ENCODE data around the gene CAPNS2.

The CAPNS2 gene

DNA sequence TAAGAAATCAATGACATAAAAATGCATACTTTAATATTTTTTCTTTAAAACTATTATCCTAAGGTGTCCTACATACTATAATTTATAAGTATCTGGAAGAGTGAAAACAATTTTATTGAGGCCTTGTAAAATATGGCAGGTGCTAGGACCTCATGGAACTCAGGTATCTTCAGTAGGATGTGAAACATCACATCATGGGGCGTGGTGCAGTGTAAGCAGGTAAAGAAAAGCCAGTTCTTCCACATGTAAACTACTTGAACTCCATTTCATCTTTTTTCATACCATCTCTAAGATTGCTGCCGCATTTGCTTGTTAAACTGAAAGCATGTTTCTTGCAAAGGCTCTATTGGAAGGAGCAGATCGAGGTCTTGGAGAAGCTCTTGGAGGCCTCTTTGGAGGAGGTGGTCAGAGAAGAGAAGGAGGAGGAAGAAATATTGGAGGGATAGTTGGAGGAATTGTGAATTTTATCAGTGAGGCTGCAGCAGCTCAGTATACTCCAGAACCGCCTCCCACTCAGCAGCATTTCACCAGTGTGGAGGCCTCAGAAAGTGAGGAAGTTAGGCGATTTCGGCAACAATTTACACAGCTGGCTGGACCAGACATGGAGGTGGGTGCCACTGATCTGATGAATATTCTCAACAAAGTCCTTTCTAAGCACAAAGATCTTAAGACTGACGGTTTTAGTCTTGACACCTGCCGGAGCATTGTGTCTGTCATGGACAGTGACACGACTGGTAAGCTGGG, at the start of gene CAPNS2:
CAPNS2 (plus strand) TSS at position 253 of the 744 bp plus-strand sequence; CDS start at position 326, 73 bp downstream.
- no peak for DNase-seq (ENCODE audit: low read depth)

GRCh38 chr16:55521792-55522191, 44.7 kb upstream of the CAPNS2 start:
- DNase-seq (ENCODE audit: low read depth), result no peak

GRCh38 chr16:55526441-55526840, 40.0 kb upstream of the CAPNS2 start:
- no peak for DNase-seq (ENCODE audit: low read depth)

DNA sequence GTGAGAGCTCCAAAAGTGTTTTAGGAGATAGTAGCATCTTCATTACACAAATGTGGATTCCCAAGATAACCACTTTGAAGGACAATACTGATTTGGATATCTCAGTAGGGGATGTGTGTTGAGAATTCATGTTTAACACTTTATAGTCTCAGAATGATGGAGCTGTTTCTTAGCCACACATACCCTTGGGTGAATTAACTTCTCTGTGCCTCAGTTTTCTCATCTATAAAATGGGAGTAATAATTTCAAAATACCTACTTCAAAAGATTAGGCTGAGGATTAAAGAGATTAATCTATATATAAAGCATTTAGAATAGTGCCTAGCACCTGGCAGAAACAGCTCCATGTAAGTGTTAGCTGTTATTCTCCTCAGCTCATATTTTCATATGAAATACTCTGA, 38.6 kb upstream of the CAPNS2 start:
- DNase-seq (ENCODE audit: low read depth), result no peak

GRCh38 chr16:55529018-55529417, 37.5 kb upstream of the CAPNS2 start:
- no peak for DNase-seq (ENCODE audit: low read depth)

DNA sequence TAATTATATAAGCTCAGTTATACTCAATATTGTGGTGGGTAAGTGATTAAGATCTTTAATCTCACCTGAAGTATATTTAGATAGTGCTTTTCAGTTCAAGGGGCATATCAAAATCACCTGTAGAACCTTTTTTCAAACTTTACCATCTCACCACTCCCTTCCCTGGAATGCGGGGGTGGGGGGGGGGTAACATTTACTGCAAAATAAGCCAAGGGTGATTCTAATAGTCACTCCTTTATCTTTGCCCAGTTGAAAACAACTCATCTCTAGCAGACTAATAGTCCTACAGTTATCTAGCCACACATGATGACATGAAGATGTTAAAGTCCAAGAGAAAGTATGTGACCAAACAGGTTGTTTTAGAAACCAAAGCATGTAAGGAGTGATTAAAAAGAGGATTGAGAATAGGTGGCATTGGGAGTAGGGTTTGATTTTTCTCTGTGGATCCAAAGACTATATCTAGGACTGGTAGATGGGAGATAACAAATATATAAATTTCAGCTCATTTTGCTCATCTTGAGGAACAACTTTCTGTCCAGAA, 36.1 kb upstream of the CAPNS2 start:
- DNase-seq (ENCODE audit: low read depth), result no peak

GRCh38 chr16:55532227-55532626, 34.3 kb upstream of the CAPNS2 start:
- no peak for DNase-seq (ENCODE audit: low read depth)

DNA sequence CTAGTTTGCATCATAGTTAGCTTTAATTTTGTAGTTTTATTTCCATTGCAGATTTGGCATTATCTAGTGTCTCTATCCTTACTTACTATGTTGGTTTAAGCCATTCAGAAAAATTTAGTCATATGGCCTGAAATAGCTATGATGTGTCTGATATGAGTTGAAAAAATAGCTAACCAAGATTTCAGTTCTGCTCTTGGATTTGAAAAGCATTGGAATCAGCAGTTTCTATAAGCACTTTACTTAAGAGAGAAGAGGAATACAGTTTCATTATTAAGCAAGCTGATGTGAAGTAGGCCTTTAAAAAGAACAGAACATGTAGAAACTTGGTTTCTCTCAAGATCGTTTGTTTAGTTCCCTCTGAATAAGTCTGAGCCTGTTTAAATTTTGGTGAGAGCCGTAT, 31.7 kb upstream of the CAPNS2 start:
- DNase-seq (ENCODE audit: low read depth), result no peak

- DNase-seq (ENCODE audit: low read depth), result no peak
These were observed 27.4 kb upstream of the CAPNS2 start for GRCh38 chr16:55539049-55539448.

GRCh38 chr16:55539488-55539887, 27.0 kb upstream of the CAPNS2 start:
- DNase-seq (ENCODE audit: low read depth), result no peak

- DNase-seq (ENCODE audit: low read depth), result no peak
These were observed 26.3 kb upstream of the CAPNS2 start for GRCh38 chr16:55540221-55540620.

DNA sequence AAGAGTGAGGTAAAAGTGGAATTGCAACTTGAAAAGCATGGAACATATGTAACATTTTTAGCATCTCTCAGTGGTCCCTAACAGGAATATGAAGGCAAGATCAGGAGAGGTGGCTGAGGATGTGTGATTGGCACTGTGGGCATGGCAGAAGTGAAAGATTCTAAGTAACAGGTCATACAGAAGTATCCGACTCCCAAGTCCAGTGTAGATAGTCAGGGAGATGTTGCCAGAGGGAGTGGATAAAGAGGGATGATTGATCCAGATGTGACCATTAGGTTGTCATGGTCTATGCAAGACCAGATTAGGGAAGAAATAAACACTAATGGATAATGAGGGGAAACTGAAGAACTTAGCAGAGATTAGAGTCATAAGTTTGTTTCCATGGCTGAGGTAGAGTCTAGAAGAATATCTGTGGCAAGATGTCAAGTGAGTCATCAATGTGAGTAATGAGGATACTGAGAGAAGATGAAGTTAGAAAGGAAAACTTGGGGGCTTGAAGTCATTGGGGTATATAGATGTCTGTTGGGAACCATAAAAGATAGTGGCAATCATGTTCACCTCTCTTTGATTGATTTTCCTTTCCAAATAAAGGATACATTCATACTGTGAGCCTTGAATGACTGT, 23.9 kb upstream of the CAPNS2 start:
- DNase-seq (ENCODE audit: low read depth), result no peak

DNA sequence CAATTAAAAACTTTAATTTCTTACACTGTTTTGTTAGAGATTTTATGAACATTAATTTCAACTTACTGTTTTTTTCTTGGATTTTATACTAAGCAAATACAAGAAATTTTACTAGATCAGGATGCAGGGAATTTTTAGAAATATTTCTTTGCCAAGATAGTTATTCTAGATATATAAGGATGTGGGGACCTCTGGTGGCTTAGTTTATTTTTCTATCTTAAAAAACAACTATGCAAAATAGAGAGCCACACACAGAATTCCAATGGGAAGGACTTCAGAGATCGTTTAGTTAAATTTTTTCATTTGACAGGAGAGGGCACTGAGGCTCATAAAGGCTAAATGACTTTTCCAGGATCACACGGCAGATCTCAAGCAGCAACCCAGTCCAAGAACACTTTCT, 23.0 kb upstream of the CAPNS2 start:
- DNase-seq (ENCODE audit: low read depth), result no peak

- DNase-seq (ENCODE audit: low read depth), result no peak
These were observed 13.9 kb upstream of the CAPNS2 start for GRCh38 chr16:55552621-55553020.

DNA sequence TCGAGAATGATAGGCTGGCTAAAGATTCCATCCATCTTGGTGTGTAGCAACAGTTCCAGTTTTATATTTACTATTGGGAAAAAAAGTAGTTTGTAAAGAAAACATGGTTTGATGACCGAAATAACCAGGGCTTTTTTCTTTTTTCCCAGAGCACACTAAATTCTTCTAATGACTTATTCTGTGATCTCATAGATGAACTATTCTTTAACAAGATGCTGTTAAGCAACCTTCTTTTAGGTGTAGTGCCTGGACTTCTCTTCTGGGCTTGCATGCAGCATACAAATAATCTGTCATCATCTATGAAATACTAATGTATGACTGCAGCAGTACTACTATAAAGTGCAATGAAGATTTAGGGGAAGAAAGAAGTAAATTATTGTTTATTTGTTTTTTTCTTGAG, 11.0 kb upstream of the CAPNS2 start:
- DNase-seq (ENCODE audit: low read depth), result no peak

- no peak for DNase-seq (ENCODE audit: low read depth)
These were observed 9.3 kb upstream of the CAPNS2 start for GRCh38 chr16:55557186-55557585.

DNA sequence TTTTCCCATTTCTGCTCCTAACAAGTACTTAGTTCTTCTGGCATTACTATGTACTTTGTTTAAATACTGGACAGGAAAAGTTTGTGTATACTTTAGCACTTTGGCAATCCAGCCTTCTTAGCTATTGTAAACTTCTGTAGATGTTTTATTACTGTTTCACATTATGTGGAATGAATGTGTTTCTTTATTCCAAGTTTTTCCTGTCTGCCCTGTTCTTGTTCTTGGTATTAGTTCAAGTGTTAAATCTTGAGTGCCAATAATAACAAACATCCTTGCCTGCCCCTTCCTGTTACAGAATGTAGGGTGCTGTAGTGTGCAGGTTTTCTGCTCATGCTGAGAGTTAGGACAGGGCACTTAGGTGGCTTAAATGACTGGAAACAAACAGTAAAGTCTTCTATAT, 7.3 kb upstream of the CAPNS2 start:
- no peak for DNase-seq (ENCODE audit: low read depth)

DNA sequence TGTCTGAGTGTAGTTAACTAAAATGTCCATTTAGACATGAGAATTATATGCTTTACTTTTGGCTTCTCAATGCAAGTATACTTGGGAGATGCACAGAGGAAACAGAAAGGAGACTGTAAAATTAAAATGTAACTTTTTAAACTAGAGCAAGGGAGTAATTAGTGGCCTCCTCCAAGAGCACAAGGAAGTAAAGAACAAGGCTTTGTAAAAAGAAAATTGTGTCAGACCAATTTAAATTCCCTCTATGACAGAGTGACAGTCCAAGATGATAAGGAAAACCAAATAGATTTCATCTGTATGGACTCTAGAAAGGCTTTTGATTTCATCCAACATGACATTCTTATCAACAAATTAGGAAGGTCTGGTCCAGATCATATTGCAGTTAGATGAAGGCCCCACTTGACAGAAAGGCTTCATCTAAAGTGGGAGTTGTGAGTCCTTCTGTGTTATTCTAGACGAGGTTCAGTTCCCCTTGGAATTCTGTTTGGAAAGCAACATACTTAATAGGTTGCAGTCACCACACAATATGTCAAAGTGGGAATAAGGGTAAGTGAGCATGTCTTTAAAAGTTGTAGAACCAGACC, 6.5 kb upstream of the CAPNS2 start:
- DNase-seq (ENCODE audit: low read depth), result no peak

- DNase-seq (ENCODE audit: low read depth), result no peak
These were observed 5.1 kb upstream of the CAPNS2 start for GRCh38 chr16:55561319-55561848.

GRCh38 chr16:55562936-55563335, 3.5 kb upstream of the CAPNS2 start:
- no peak for DNase-seq (ENCODE audit: low read depth)

DNA sequence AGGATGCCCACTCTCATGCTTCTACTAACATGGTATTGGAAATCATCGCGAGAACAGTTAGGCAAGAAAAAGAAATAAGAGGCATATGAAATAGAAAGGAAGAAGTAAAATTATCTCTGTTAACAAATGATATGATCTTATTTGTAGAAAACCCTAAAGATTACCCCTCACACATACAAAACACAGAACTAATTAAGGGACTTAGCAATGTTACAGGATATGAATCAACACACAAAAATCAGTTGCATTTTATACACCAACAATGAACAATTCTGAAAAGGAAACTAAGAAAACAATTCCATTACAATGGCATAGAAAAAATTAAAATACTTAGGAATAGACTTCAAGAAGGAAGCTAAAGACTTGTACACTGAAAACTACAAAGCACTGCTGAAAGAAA, 2.7 kb upstream of the CAPNS2 start:
- DNase-seq (ENCODE audit: low read depth), result no peak

DNA sequence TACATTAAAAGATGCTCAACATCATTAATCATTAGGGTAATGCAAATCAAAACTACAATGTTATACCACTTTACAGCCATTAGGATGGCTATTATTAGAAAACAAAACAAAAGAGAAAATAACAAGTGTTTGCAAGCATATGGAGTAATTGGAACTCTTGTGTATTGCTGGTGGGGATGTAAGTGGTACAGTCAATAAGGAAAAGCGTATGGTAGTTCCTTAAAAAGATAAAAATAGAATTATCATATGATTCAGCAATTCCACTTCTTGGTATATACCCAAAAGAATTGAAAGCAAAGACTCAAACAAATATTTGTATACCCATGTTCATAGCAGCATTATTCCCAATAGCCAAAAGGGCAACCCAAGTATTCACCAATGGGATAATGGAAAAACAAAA, 1.4 kb upstream of the CAPNS2 start:
- DNase-seq (ENCODE audit: low read depth), result no peak

GRCh38 chr16:55567382-55567781, 898 bp downstream of the CAPNS2 start:
- DNase-seq (ENCODE audit: low read depth), result no peak
